Activated CD4-positive, alpha-beta T cell treated with anti-CD3 and anti-CD28 coated beads, Interleukin-2, amount 10 ng/mL, durations not matched to agents 7 days and 5 days (primary cell): ENCODE data around the gene MAP2K5. TPM values are rescaled to one million over a fixed set of nuclear protein-coding genes. Genes with fewer than 3 reads are reported as not detected.

Experiments used
- CTCF ChIA-PET: fragments of 350-600 bp; sonication (Branson Sonifier 250); formaldehyde crosslinking; loops from one replicate; lab custom pipeline; 2021; ENCODE audit warnings: antibody characterized with exemption; lab: Charles Lee
- POLR2A ChIA-PET: fragments of 350-600 bp; sonication (Branson Sonifier 250); formaldehyde crosslinking; loops from one replicate; lab custom pipeline; 2021; ENCODE audit warnings: antibody characterized with exemption; lab: Charles Lee
- DNase-seq: peaks from one replicate; pipeline ENCODE4 v3.0.0-alpha.2; 2020
- H3K27ac Mint-ChIP-seq: one replicate; pipeline ENCODE4 v1.8.0; 2021; ENCODE audit warnings: mild to moderate bottlenecking, moderate library complexity, mixed read lengths
- H3K27me3 Mint-ChIP-seq: one replicate; pipeline ENCODE4 v1.8.0; 2021; ENCODE audit warnings: mixed read lengths
- H3K36me3 Mint-ChIP-seq: one replicate; pipeline ENCODE4 v1.8.0; 2021; ENCODE audit warnings: low read depth, mixed read lengths
- H3K4me1 Mint-ChIP-seq: one replicate; pipeline ENCODE4 v1.8.0; 2021; ENCODE audit warnings: mixed read lengths
- H3K4me3 Mint-ChIP-seq: one replicate; pipeline ENCODE4 v1.8.0; 2021; ENCODE audit warnings: mild to moderate bottlenecking, moderate library complexity, mixed read lengths
- H3K9me3 Mint-ChIP-seq: one replicate; pipeline ENCODE4 v1.8.0; 2021; ENCODE audit warnings: mixed read lengths
- total RNA-seq, 2 experiments: library from RNA; stranded (reverse); gene quantifications; one replicate each; pipeline ENCODE4 v1.2.3, GENCODE V29; 2021

MAP2K5 gene
- total RNA-seq = 10 to 100 TPM; 25.9 to 26.3 TPM

- no peaks in the 10 kb centered on the region for H3K27me3 Mint-ChIP-seq
- peak; percentile 87 for DNase-seq
- POLR2A ChIA-PET = interaction anchor here (0.6 to 1.0 kb wide), 3 partner anchors 11 to 656 kb away, joined by 3 to 5 read pairs (median 3); partner anchors contain the start of gene C15orf61
- peak within 1 kb of the TSS; percentile 98 for H3K27ac Mint-ChIP-seq
- H3K9me3 Mint-ChIP-seq = no peaks in the 10 kb centered on the region
- H3K4me1 Mint-ChIP-seq = peaks cover 57% of the 10 kb centered on the region
- CTCF ChIA-PET = interaction anchor here (0.8 to 1.3 kb wide), 2 partner anchors 18 to 54 kb away, joined by 3 read pairs; no protein-coding TSS in a partner anchor
- H3K36me3 Mint-ChIP-seq = peaks cover 16% of the 10 kb centered on the region
- H3K4me3 Mint-ChIP-seq = peak within 1 kb of the TSS; percentile 97
Measured at GRCh38 chr15:67542420-67543347, at the start of gene MAP2K5. Gene MAP2K5, plus strand, starts transcription at chr15:67542703. Its CDS starts 633 bp downstream, at chr15:67543336.

- Mint-ChIP-seq H3K27me3 (no peaks in the 10 kb centered on the region), H3K27ac (no peak overlapping the region), H3K4me3 (no peak overlapping the region), H3K36me3 (no peaks in the 10 kb centered on the region), H3K9me3 (no peaks in the 10 kb centered on the region), H3K4me1 (no peaks in the 10 kb centered on the region)
- POLR2A ChIA-PET = no interaction called here
- CTCF ChIA-PET = no interaction called here
- no peak for DNase-seq
Measured at GRCh38 chr15:67495585-67495984, 46.9 kb upstream of the MAP2K5 start.

- H3K4me3 Mint-ChIP-seq = no peak overlapping the region
- DNase-seq = no peak
- POLR2A ChIA-PET = no interaction called here
- CTCF ChIA-PET = interaction anchor here (0.6 kb wide), 1 partner anchor 827 kb away, joined by 3 read pairs; no protein-coding TSS in a partner anchor
- H3K36me3 Mint-ChIP-seq = no peaks in the 10 kb centered on the region
- H3K27me3 Mint-ChIP-seq = no peaks in the 10 kb centered on the region
- peaks cover 5% of the 10 kb centered on the region for H3K4me1 Mint-ChIP-seq
- H3K27ac Mint-ChIP-seq = no peak overlapping the region
- H3K9me3 Mint-ChIP-seq = no peaks in the 10 kb centered on the region
Measured at GRCh38 chr15:67501177-67501835, 41.2 kb upstream of the MAP2K5 start.

- no peaks in the 10 kb centered on the region for H3K27me3 Mint-ChIP-seq
- ChIA-PET CTCF (no interaction called here), POLR2A (no interaction called here)
- H3K27ac Mint-ChIP-seq = no peak overlapping the region
- H3K4me3 Mint-ChIP-seq = no peak overlapping the region
- H3K4me1 Mint-ChIP-seq = peaks cover 5% of the 10 kb centered on the region
- H3K9me3 Mint-ChIP-seq = no peaks in the 10 kb centered on the region
- DNase-seq = no peak
- no peaks in the 10 kb centered on the region for H3K36me3 Mint-ChIP-seq
Measured at GRCh38 chr15:67501836-67502461, 40.6 kb upstream of the MAP2K5 start.

- H3K36me3 Mint-ChIP-seq = no peaks in the 10 kb centered on the region
- H3K27ac Mint-ChIP-seq = no peak overlapping the region
- POLR2A ChIA-PET = no interaction called here
- H3K4me3 Mint-ChIP-seq = no peak overlapping the region
- DNase-seq = no peak
- H3K9me3 Mint-ChIP-seq = no peaks in the 10 kb centered on the region
- CTCF ChIA-PET = interaction anchor here (1.2 to 1.4 kb wide), 3 partner anchors 11 to 736 kb away, joined by 3 to 4 read pairs (median 3); no protein-coding TSS in a partner anchor
- peaks cover 5% of the 10 kb centered on the region for H3K4me1 Mint-ChIP-seq
- no peaks in the 10 kb centered on the region for H3K27me3 Mint-ChIP-seq
Measured at GRCh38 chr15:67504056-67504455, 38.4 kb upstream of the MAP2K5 start.

- Mint-ChIP-seq H3K27ac (no peak overlapping the region), H3K36me3 (no peaks in the 10 kb centered on the region), H3K27me3 (no peaks in the 10 kb centered on the region), H3K4me3 (no peak overlapping the region), H3K9me3 (no peaks in the 10 kb centered on the region), H3K4me1 (peaks cover 5% of the 10 kb centered on the region)
- no peak for DNase-seq
- POLR2A ChIA-PET = no interaction called here
- CTCF ChIA-PET = interaction anchor here (0.6 to 1.3 kb wide), 4 partner anchors 16 to 735 kb away, joined by 3 read pairs; partner anchors contain the start of gene C15orf61
Measured at GRCh38 chr15:67504796-67505195, 37.7 kb upstream of the MAP2K5 start.

- no peaks in the 10 kb centered on the region for H3K36me3 Mint-ChIP-seq
- no peak overlapping the region for H3K27ac Mint-ChIP-seq
- no peak for DNase-seq
- H3K9me3 Mint-ChIP-seq = no peaks in the 10 kb centered on the region
- CTCF ChIA-PET = no interaction called here
- POLR2A ChIA-PET = no interaction called here
- H3K4me1 Mint-ChIP-seq = peaks cover 5% of the 10 kb centered on the region
- H3K4me3 Mint-ChIP-seq = no peak overlapping the region
- H3K27me3 Mint-ChIP-seq = no peaks in the 10 kb centered on the region
Measured at GRCh38 chr15:67505675-67506572, 36.6 kb upstream of the MAP2K5 start.

GRCh38 chr15:67506775-67507747 is 35.4 kb upstream of the MAP2K5 start:
- Mint-ChIP-seq H3K4me1 (peaks cover 10% of the 10 kb centered on the region), H3K27ac (no peak overlapping the region), H3K9me3 (no peaks in the 10 kb centered on the region), H3K4me3 (no peak overlapping the region), H3K27me3 (no peaks in the 10 kb centered on the region), H3K36me3 (no peaks in the 10 kb centered on the region)
- CTCF ChIA-PET = interaction anchor here (1.7 kb wide), 1 partner anchor 21 kb away, joined by 3 read pairs; no protein-coding TSS in a partner anchor
- POLR2A ChIA-PET = no interaction called here
- no peak for DNase-seq

GRCh38 chr15:67508407-67508806 is 34.1 kb upstream of the MAP2K5 start:
- Mint-ChIP-seq H3K4me1 (peaks cover 12% of the 10 kb centered on the region), H3K27me3 (no peaks in the 10 kb centered on the region), H3K9me3 (no peaks in the 10 kb centered on the region), H3K36me3 (peaks cover 7% of the 10 kb centered on the region), H3K4me3 (no peak overlapping the region), H3K27ac (no peak overlapping the region)
- ChIA-PET POLR2A (no interaction called here), CTCF (interaction anchor here (1.7 kb wide), 1 partner anchor 19 kb away, joined by 3 read pairs; no protein-coding TSS in a partner anchor)
- no peak for DNase-seq

- ChIA-PET CTCF (no interaction called here), POLR2A (no interaction called here)
- Mint-ChIP-seq H3K9me3 (no peaks in the 10 kb centered on the region), H3K36me3 (peaks cover 12% of the 10 kb centered on the region), H3K27ac (no peak overlapping the region), H3K27me3 (no peaks in the 10 kb centered on the region), H3K4me1 (peaks cover 12% of the 10 kb centered on the region), H3K4me3 (no peak overlapping the region)
- DNase-seq = no peak
Measured at GRCh38 chr15:67509918-67510317, 32.6 kb upstream of the MAP2K5 start.

- peaks cover 12% of the 10 kb centered on the region for H3K36me3 Mint-ChIP-seq
- CTCF ChIA-PET = no interaction called here
- POLR2A ChIA-PET = no interaction called here
- H3K27ac Mint-ChIP-seq = no peak overlapping the region
- peaks cover 12% of the 10 kb centered on the region for H3K4me1 Mint-ChIP-seq
- no peak for DNase-seq
- H3K4me3 Mint-ChIP-seq = no peak overlapping the region
- no peaks in the 10 kb centered on the region for H3K27me3 Mint-ChIP-seq
- H3K9me3 Mint-ChIP-seq = no peaks in the 10 kb centered on the region
Measured at GRCh38 chr15:67510597-67511190, 31.8 kb upstream of the MAP2K5 start.
